HG03565 (cell line): ENCODE measurements around the gene C1QTNF9.
"Not testable (repeated sequence)": the region's sequence is repeated elsewhere in the genome, so short reads cannot be mapped to it uniquely, and the experiment has no call there.

Source experiments
- ATAC-seq: cut with Tn5 transposase; IDR thresholded peaks from one replicate; pipeline ENCODE4 v1.9.1; 2021; ENCODE audit warnings: mild to moderate bottlenecking, moderate library complexity; ENCODE audit not compliant: unreplicated experiment

C1QTNF9 gene

DNA sequence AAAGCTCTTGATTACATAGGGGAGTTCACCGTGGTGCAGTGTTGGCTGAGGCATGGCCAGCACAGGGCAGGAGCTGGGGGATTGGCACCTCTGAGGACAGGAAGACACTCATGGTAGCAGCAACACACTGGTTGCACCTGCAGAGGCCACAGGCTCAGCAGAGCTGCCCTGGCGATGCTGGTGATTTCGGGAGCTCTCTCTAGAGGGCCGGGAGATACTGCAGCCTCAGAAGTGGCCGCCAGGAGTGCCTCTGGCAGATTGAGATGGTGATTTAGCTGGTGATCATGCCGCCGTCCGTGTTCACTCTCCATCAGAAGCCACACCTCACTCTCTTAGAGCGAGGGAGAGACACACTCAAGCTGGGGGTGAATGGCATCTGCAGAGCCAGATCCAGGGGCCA lies 49.9 kb downstream of the C1QTNF9 start:
- ATAC-seq, result not testable (repeated sequence)

- ATAC-seq, result no peak
These were observed 50.7 kb downstream of the C1QTNF9 start for GRCh38 chr13:24360106-24360505.

DNA sequence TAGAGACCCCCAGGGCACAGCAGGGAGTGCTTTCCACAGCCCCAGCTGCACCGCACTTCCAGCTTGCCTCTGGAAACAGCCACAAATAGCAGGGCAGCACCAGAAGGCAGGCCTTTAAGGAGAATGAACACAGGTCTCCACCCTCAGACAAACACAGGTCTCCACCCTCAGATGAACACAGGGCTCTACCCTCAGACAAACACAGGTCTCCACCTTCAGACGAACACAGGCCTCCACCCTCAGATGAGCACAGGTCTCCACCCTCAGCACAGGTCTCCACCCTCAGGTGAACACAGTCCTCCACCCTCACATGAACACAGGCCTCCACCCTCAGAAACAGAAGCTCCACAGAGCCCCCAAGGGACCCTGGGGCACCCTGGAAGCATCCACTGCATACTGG lies 51.7 kb downstream of the C1QTNF9 start:
- ATAC-seq, result no peak

DNA sequence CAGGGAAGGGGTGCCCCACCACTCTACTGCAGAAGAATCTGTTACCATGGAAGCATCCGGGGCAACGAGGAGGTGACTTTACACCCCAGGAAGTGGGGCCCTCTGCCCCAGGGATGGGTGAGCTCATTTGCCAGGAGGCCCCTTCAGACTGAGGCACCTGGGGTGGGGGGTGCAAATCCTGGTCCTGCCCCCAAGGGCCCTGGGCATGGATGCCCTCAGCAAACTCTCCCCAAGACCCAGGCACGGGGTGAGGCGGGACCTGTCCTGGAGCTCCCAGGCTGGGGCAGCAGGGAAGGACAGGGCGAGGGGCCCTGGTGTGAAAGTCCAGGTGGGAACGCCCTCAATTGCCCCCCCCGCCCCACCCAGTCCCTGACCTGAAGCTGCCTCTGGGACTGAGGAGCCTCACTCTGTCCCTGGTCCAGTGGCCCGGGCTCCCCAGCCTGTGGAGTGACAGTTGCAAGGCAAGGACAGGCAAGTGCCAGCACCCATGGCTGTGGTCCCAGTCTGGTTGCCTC lies 52.5 kb downstream of the C1QTNF9 start:
- ATAC-seq, result no peak

- no peak for ATAC-seq
These were observed 53.1 kb downstream of the C1QTNF9 start for GRCh38 chr13:24362435-24362952.

DNA sequence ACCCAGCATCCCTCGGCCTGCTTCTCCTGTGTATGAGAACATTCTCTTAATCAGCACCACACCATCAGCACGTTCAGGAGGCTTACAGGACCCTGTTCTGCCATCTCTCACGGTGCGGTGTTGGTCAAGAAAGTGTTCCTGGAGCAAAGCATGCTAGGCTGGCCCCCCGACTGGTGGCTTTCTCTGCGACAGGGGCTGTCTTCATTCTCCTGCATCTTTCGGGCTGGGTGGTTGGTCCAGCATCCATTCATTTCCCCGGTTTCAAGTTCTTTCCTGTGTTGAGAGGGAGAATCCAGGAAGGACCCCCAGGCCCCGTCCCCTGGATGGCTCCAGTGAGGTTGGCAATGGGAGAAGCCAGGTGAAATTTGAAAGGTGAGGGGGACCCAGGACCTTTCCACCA lies 55.8 kb downstream of the C1QTNF9 start:
- no peak for ATAC-seq

DNA sequence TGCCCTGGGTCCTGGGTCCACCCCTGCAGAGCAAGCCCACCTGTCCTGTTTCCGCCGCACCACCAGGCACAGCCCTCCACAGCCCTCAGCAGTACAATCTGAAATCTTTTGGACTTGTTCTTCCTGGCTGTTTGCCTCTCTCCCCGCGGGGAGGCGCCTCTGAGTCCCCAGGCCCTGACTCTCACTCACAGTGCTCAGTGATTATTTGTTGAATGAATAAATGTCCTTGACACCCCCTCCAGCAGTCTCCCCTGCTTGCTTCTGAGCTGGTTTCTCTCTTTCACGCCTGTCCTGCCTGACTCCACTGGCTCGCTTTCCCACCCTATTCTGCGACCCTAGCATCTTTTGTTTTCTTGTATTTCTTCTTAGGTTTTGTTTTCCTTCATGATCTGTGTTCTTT lies 56.9 kb downstream of the C1QTNF9 start:
- not testable (repeated sequence) for ATAC-seq

- not testable (repeated sequence) for ATAC-seq
These were observed 61.9 kb downstream of the C1QTNF9 start for GRCh38 chr13:24371273-24371672.
